Pancreas (tissue), 10 donors: ENCODE measurements around the gene ABHD11. TPM values are rescaled to one million over a fixed set of nuclear protein-coding genes. Genes with fewer than 3 reads are reported as not detected.
A peak's percentile ranks its signal among the peaks of the same experiment; 100 is the strongest.

Experiments
- ATAC-seq, 4 donors: fragments of 200-7000 bp; cut with Tn5 transposase; one replicate each; pipeline versions ENCODE4 v1.8.0 to v1.9.1; 2020; ENCODE audit warnings: mild to moderate bottlenecking in 4 of 4, moderate library complexity in 4 of 4
- DNase-seq, 6 donors: peaks; one replicate each; pipeline ENCODE4 v3.0.0-alpha.2; 2020
- FAIRE-seq: peaks from 2 replicates; lab custom pipeline; 2012; peaks lifted over from hg19 to GRCh38; lab: Jason Lieb, UNC
- H3K27ac ChIP-seq, 4 donors: fragments of 200-600 bp; sonication (generic); 1 replicate in 3 of 4; 2 replicates in 1 of 4; pipeline versions ENCODE4 v1.5.0 to v1.8.0; 2020
- H3K27me3 ChIP-seq, 4 donors: fragments of 200-600 bp; one replicate each; pipeline ENCODE4 v1.8.0; 2021
- H3K36me3 ChIP-seq, 3 donors: fragments of 200-600 bp; sonication (generic) in 1 of 3; one replicate each; pipeline versions ENCODE4 v1.5.0 to v1.8.0; 2020 to 2021
- H3K4me1 ChIP-seq, 3 donors: fragments of 200-600 bp; one replicate each; pipeline ENCODE4 v1.8.0; 2021
- H3K4me3 ChIP-seq, 4 donors: fragments of 200-600 bp; sonication (generic) in 2 of 4; one replicate each; pipeline versions ENCODE4 v1.5.0 to v1.8.0; 2020 to 2021
- H3K9me3 ChIP-seq, 4 donors: fragments of 200-600 bp; one replicate each; pipeline ENCODE4 v1.8.0; 2021
- CTCF ChIP-seq, 4 donors: fragments of 200-600 bp; sonication (generic) in 3 of 4; IDR thresholded peaks; one replicate each; pipeline versions ENCODE4 v1.5.0 to v1.8.0; 2021; ENCODE audit warnings: antibody characterized with exemption in 4 of 4
- WGBS, 2 donors: extraction: QIAGEN DNeasy Blood & Tissue Kit; methylation state at CpG; one replicate each; pipeline ENCODE4 v1.1.7; 2013; 5-methylcytosine and 5-hydroxymethylcytosine counted together
- intact Hi-C, 3 donors: fragments of 100-400 bp; cut with DNase I; formaldehyde crosslinking; loops; one replicate each; pipeline versions ENCODE4 v1.11.1 to v1.14.2; 2022
- polyA plus RNA-seq, 2 donors: library from polyadenylated mRNA; stranded (reverse); fragments of 200-250 nt; gene quantifications; one replicate each; pipeline ENCODE4 v1.2.3, GENCODE V29; 2013
- total RNA-seq, 6 donors: library from RNA; stranded (reverse); fragmentation: NEBNext Ultra II Directional in 4 of 6; extraction: Animal tissue kit (Norgen Biotek cat#: 25700) in 4 of 6; gene quantifications; one replicate each; pipeline versions ENCODE4 v1.2.1 to v1.2.4, GENCODE V29; 2021 to 2023
- donor health status: healthy with polysubstance abuse.
- donor health status: DM: no; HTN: no; CAD: no; lungs with moderate emphysema.
- donor health status: DM: no; HTN: no; CAD: no.
- donor health status: control.
- donor health status: control.
- donor health status: Bipolar disorder and iron deficiency.
- donor health status: DM: yes; HTN: yes; CAD: no.
- donor health status: DM: no; HTN: no; CAD: no.
- donor health status: DM: no; HTN: no; CAD: no.
- donor health status: DM: yes; HTN: yes; CAD: no.

ABHD11 gene
- total and polyA plus RNA-seq, 8 donors: 16.0 to 95.2 (median 24.3) TPM

GRCh38 chr7:73742753-73743641 lies 4.4 kb upstream of the ABHD11 start:
- no peaks in the 10 kb centered on the region for H3K36me3 ChIP-seq
- H3K27ac ChIP-seq: peak overlapping the region; percentile 96 to 100 (median 100)
- intact Hi-C loops: no loop called here
- ATAC-seq (peak; percentile 62 to 75 (median 69)), FAIRE-seq (no peak), DNase-seq (peak; percentile 95 to 100 (median 98))
- H3K4me1 ChIP-seq: peaks cover 26 to 34% (median 29%) of the 10 kb centered on the region in 3 donors
- 6% methylated on average over 35 of the region's 35 CpGs for WGBS, 2 donors
- peak overlapping the region in 2 of 4 donors; percentile 6 for H3K4me3 ChIP-seq
- no peaks in the 10 kb centered on the region for H3K9me3 ChIP-seq
- H3K27me3 ChIP-seq: no peaks in the 10 kb centered on the region
- no peak for TF ChIP-seq CTCF (IDR thresholded peaks at IDR 0.05)

DNA sequence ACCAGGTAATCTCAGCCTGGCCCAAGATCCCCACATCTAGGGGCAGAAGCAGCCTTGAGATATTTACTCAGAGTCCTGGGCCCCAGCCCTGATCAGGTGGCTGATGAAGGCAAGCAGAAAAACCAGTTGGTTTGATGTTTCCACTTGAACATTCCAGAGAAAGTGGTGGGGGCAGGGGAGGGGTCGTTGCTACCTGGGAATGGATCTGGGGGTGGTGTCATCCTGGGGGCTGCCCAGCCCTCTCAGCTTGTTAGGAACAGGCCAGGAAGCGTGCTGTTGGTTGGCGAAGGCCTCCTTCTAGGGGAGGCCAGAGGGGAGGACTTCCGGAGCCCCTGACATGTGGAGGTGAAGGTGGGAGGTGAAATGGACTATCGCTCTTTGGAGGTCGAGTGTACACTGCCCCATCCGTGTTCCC lies 3.7 kb upstream of the ABHD11 start:
- ATAC-seq (peak in 3 of 4 donors; percentile 0 to 8 (median 3)), DNase-seq (peak in 5 of 6 donors; percentile 61 to 73 (median 70)), FAIRE-seq (no peak)
- H3K36me3 ChIP-seq: no peaks in the 10 kb centered on the region
- H3K4me1 ChIP-seq: peaks cover 30 to 40% (median 33%) of the 10 kb centered on the region in 3 donors
- no peak for TF ChIP-seq CTCF (IDR thresholded peaks at IDR 0.05)
- H3K9me3 ChIP-seq: no peaks in the 10 kb centered on the region
- peak overlapping the region in 2 of 4 donors; percentile 6 for H3K4me3 ChIP-seq
- 23 to 31% methylated on average over 7 of the region's 7 CpGs for WGBS, 2 donors
- H3K27ac ChIP-seq: peak overlapping the region; percentile 96 to 100 (median 100)
- intact Hi-C loops: no loop called here
- H3K27me3 ChIP-seq: no peaks in the 10 kb centered on the region

DNA sequence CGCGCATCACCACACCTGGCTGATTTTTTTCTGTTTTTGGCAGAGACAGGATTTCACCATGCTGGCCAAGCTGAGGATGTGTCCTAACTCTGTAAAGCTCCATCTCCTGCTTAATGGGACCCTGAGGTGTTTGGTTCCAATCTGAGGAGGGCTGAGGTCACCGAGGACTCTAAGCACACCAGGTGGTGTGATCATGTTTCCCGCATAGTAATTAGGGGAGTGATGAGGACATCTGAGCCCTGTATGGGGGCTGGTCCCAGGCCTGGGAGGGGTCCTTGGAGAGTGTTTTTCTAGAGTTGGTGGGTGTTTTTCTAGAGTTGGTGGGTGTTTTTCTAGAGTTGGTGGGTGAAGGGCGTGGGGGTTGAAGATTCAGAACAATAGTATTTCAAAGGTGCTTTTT lies 3.0 kb upstream of the ABHD11 start:
- 71 to 73% methylated on average over 5 of the region's 5 CpGs for WGBS, 2 donors
- Histone ChIP-seq H3K9me3 (no peaks in the 10 kb centered on the region), H3K27ac (peak overlapping the region; percentile 96 to 100 (median 100)), H3K4me1 (peaks cover 29 to 38% (median 30%) of the 10 kb centered on the region in 3 donors), H3K27me3 (no peaks in the 10 kb centered on the region), H3K4me3 (no peak overlapping the region), H3K36me3 (no peaks in the 10 kb centered on the region)
- ATAC-seq (no peak), FAIRE-seq (no peak), DNase-seq (peak in 1 of 6 donors; percentile 44)
- intact Hi-C loops: no loop called here
- no peak for TF ChIP-seq CTCF (IDR thresholded peaks at IDR 0.05)

DNA sequence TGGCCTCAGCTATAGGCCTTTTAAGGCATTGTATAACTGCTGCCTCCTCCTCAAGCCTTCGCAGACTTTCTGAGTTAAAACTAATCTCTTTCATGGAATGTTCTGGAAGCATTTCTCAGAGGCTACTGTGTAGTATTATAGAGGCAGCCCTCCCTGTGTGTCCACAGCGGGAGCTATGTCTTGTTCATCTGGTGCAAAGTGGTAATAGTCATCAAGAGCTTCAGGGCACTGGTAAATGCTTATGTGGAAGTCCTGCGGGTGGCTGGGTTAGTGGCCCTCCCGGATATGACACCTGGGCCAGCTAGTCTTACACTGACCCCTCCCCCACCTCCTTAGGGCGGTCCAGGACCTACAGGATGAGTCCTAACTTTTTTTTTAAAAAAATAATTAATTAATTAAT lies 2.2 kb upstream of the ABHD11 start:
- Histone ChIP-seq H3K36me3 (peaks cover 0 to 7% (median 0%) of the 10 kb centered on the region in 3 donors), H3K27ac (peak overlapping the region; percentile 100), H3K4me3 (no peak overlapping the region), H3K27me3 (no peaks in the 10 kb centered on the region), H3K9me3 (no peaks in the 10 kb centered on the region), H3K4me1 (peaks cover 22 to 32% (median 30%) of the 10 kb centered on the region in 3 donors)
- FAIRE-seq (no peak), ATAC-seq (no peak), DNase-seq (no peak)
- 83 to 85% methylated on average over 5 of the region's 5 CpGs for WGBS, 2 donors
- intact Hi-C loops: no loop called here
- TF ChIP-seq CTCF (IDR thresholded peaks at IDR 0.05): no peak
